GM12873 (cell line): Measurements from ENCODE around the gene PTK6.

Experiments used
- TF ChIP-seq, protein P1 (sequence below): IDR thresholded peaks from 2 replicates; pipeline ENCODE4 v1.5.1; 2012; ENCODE audit warnings: low read depth, mild to moderate bottlenecking, moderate library complexity, low read length, control low read depth; ENCODE audit not compliant: insufficient read depth; ENCODE audit errors: missing control alignments

PTK6 gene

DNA sequence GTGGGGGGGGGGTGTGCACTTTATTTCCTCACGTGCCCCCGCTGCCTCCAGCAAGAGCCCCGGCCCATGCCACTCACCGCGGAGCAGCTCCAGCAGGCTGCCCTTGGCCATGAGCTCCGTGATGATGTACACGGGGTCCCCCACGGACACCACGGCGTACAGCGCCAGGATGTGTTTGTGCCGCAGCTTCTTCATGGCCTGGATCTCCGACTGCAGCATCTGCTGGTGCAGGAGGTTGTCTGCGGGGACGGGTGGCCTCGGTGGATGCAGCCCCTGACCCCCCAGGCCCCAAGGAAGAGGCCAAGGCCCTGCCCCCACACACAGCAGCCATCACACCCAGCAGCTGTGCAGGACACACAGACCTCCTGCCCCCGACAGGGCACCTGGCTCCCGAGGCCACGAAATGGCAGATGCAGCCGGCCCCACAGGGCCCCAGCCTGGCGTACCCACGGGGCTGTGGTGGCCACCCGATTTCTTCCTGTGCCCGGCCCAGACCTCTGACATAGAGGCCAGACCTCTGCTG lies 4.7 kb downstream of the PTK6 start:
- TF ChIP-seq, protein P1, sequence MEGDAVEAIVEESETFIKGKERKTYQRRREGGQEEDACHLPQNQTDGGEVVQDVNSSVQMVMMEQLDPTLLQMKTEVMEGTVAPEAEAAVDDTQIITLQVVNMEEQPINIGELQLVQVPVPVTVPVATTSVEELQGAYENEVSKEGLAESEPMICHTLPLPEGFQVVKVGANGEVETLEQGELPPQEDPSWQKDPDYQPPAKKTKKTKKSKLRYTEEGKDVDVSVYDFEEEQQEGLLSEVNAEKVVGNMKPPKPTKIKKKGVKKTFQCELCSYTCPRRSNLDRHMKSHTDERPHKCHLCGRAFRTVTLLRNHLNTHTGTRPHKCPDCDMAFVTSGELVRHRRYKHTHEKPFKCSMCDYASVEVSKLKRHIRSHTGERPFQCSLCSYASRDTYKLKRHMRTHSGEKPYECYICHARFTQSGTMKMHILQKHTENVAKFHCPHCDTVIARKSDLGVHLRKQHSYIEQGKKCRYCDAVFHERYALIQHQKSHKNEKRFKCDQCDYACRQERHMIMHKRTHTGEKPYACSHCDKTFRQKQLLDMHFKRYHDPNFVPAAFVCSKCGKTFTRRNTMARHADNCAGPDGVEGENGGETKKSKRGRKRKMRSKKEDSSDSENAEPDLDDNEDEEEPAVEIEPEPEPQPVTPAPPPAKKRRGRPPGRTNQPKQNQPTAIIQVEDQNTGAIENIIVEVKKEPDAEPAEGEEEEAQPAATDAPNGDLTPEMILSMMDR = no peak

DNA sequence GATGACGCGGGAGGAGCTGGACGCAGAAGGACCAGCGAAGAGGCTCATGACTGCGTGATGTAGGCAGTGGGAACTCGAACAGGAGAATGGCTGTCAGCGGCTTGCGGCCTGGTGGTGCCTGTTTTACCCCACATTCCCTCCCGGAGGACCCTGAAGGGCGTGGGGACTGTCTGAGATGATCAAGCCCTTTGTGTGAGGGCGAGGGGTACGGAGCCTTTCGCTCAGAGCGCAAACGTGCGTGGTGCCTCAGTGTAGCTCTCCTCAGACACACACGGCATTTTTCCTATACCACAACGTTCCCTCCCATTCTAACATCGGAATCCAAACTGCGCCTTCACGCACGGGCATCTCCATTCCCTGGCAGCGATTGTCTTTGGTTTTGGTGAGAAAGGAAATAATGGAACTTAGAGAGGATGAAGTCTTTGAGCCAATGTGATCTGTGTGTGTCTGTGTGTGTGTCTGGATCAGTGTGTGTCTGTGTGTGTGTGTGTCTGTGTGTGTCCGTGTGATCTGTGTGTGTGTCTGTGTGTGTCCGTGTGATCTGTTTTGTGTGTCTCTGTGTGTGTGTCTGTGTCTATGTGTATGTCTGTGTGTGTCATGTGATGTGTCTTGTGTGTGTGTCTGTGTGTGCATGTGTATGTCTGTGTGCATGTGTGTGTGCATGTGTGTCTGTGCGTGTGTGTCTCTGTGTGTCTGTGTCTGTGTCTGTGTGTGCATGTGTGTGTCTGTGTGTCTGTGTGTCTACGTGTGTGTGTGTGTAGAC lies 5.3 kb downstream of the PTK6 start:
- TF ChIP-seq, protein P1 = no peak

DNA sequence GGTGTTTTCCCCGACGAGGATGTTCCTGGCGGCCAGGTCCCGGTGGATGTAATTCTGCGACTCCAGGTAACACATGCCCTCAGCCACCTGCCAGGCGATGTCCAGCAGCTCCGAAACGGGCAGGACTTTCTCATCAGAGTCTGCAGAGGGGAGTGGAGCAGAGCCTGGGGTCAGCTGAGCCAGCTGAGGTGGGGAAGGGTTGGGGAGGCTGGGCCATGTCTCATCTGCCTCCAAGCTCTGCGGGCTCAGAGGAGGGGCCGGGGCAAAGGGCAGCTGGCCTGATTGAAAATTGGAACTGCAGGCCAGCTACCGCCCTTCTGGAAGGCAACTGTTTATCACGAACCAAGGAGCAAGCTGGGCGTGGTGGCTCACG lies 6.4 kb downstream of the PTK6 start:
- TF ChIP-seq, protein P1 = no peak

DNA sequence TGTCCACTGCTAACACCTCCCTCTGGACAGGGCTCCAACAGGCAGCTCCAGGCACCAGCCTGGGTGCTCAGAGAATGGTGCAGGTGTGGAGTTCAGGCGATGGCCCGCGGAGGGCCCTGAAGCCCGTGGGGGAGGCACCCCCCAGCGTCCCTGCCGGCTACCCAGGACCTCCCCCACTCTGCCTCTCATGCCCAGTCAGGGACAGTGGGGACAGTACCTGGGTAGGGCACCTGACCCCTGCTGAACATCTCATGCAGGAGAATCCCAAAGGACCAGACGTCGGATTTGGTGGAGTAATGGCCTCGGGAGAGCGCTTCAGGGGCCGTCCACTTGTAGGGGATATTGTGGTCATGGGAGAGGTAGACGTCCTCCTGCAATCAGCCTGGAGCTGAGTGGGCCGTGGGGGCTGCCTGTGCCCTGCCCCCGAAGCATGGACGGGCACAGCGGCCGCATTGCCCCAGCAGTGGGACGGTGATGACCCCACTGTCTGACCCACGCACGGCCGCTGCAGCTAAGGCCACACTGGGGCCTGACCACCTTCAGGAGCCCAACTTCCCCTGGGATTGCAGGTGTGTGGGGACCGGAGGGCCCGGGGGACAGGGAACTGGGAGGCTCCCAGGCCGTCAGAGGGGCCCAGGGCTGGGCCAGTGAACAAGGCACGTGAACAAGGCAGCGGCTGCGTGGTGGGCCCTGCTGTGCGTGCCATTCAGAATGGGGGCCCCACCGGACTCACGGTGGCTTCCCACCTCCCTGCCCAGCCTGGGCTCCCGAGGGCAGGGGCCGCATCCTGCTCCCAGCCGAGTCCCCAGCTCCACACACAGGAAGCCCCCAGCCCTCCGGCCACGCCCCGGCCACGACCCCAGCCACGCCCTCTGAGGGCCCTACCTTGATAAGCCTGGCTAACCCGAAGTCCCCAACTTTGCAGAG lies 7.1 kb downstream of the PTK6 start:
- TF ChIP-seq, protein P1 = no peak

DNA sequence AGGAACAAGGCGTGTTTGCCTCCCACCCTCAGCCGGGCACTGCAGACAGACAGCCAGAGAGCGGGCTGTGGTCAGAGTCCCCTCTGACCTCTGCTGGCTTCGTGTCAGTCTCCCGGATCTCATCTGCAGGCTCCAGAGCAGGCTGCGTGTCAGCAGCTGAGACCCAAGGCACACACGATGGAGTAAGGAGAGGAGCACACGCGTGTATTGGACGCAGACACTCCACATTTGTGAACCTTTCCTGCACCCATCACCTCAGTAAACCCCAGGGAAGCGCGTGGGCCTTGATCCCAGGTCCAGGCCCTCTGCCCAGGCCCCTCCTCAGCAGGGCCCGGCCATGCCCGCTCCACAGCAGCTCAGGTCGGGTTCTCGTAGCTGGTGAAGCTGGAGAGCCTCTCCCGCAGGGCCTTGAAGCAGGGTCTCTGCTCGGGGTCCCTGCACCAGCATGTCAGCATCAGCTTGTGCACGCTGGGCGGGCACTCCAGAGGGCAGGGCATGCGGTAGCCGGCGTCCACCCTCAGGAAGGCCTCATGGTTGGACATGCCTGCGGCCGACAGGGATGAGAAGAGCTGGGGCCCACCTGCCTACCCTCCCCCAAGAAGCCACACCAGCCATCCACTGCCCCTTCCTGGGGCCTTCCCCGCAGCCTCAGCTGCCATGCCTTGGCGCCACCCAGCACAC lies 7.9 kb downstream of the PTK6 start:
- TF ChIP-seq, protein P1 = no peak

DNA sequence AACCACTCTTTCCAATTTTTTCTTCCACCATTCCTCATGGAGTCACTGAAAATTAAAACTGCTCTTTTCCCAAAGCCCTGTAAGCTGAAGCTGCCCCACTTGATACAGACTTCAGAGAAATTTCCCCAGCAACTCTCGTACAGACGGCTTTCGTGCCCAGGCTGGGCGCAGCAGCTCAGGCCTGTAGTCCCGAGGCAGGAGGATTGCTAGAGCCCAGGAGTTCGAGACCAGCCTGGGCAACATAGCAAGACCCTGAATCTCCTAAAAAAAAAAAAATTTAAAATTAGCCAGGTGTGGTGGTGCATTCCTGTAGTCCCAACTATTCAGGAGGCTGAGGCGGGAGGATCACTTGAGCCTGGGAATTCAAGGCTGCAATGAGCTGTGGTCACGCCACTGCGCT lies 10.0 kb downstream of the PTK6 start:
- TF ChIP-seq, protein P1 = no peak

DNA sequence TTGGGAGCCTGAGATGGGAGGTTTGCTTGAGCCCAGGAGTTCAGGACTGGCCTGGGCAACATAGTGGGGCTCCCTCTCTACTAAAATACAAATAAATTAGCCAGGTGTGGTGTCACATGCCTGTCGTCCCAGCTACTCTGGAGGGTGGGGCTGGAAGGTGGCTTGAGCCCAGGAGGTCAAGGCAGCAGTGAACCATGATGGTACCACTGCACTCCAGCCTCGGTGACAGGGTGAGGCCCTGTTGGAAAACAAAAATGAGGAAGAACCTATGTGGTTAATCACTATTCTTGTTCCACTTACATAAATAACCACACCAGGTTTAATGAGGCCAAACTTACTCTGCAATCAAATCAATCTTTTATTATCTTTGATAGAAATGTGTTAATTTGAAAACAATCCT lies 11.2 kb downstream of the PTK6 start:
- TF ChIP-seq, protein P1 = no peak
